ENCODE measurements around the gene TAS1R3.
"Not testable (repeated sequence)": the region's sequence is repeated elsewhere in the genome, so short reads cannot be mapped to it uniquely, and the experiment has no call there.

The TAS1R3 gene

GRCh38 chr1:1354271-1355247 is 23.5 kb downstream of the TAS1R3 start:
- DNase-seq: no peak

GRCh38 chr1:1355416-1355815 is 24.3 kb downstream of the TAS1R3 start:
- DNase-seq: peak; percentile 11

GRCh38 chr1:1356166-1356795 is 25.2 kb downstream of the TAS1R3 start:
- DNase-seq: no peak

- no peak for DNase-seq
Measured at GRCh38 chr1:1356796-1357401, 25.8 kb downstream of the TAS1R3 start.

- no peak for DNase-seq
Measured at GRCh38 chr1:1357871-1358432, 26.9 kb downstream of the TAS1R3 start.

- DNase-seq: no peak
Measured at GRCh38 chr1:1358433-1359271, 27.6 kb downstream of the TAS1R3 start, which contains the start of gene MXRA8. Gene MXRA8 (minus strand): TSS chr1:1358555. CDS start chr1:1358504, 51 bp downstream.

GRCh38 chr1:1359308-1359663 is 28.2 kb downstream of the TAS1R3 start:
- DNase-seq: no peak

GRCh38 chr1:1359664-1360468 is 28.8 kb downstream of the TAS1R3 start:
- no peak for DNase-seq

- no peak for DNase-seq
Measured at GRCh38 chr1:1360506-1361169, 29.6 kb downstream of the TAS1R3 start.

GRCh38 chr1:1361233-1361981 is 30.3 kb downstream of the TAS1R3 start:
- no peak for DNase-seq

- peak; percentile 40 for DNase-seq
Measured at GRCh38 chr1:1361982-1362423, 30.9 kb downstream of the TAS1R3 start.

- no peak for DNase-seq
Measured at GRCh38 chr1:1364266-1364665, 33.2 kb downstream of the TAS1R3 start.

GRCh38 chr1:1365875-1366698 is 35.0 kb downstream of the TAS1R3 start:
- no peak for DNase-seq

GRCh38 chr1:1366699-1367066 is 35.6 kb downstream of the TAS1R3 start:
- DNase-seq: no peak

GRCh38 chr1:1367315-1367714 is 36.2 kb downstream of the TAS1R3 start:
- DNase-seq: no peak

- not testable (repeated sequence) for DNase-seq
Measured at GRCh38 chr1:1370094-1370493, 39.0 kb downstream of the TAS1R3 start.

GRCh38 chr1:1370771-1371300 is 39.8 kb downstream of the TAS1R3 start:
- no peak for DNase-seq

GRCh38 chr1:1371364-1371745 is 40.3 kb downstream of the TAS1R3 start:
- DNase-seq: no peak
